Astrocyte of the spinal cord (primary cell): Measurements from ENCODE around the gene PYY.

ENCODE experiments used
- DNase-seq: peaks from one replicate; pipeline ENCODE4 v3.0.0; 2011; ENCODE audit warnings: low read depth, low spot score
- H3K4me3 ChIP-seq: 2 replicates; pipeline ENCODE4 v1.5.1; 2011; ENCODE audit warnings: low read depth, mild to moderate bottlenecking, low read length, moderate library complexity
- CTCF ChIP-seq: IDR thresholded peaks from 2 replicates; pipeline ENCODE4 v1.5.1; 2012; ENCODE audit warnings: low read depth, mild to moderate bottlenecking, low read length, inconsistent platforms
- in situ Hi-C: cut with HindIII; loops from 2 replicates; pipeline ENCODE4 v1.10.0; 2017; ENCODE audit warnings: low sequenced_read_pairs

PYY gene

GRCh38 chr17:43916385-43916784 lies 37.4 kb downstream of the PYY start:
- DNase-seq: no peak
- TF ChIP-seq CTCF: no peak
- H3K4me3 ChIP-seq: no peak overlapping the region
- in situ Hi-C loops: no loop called here

DNA sequence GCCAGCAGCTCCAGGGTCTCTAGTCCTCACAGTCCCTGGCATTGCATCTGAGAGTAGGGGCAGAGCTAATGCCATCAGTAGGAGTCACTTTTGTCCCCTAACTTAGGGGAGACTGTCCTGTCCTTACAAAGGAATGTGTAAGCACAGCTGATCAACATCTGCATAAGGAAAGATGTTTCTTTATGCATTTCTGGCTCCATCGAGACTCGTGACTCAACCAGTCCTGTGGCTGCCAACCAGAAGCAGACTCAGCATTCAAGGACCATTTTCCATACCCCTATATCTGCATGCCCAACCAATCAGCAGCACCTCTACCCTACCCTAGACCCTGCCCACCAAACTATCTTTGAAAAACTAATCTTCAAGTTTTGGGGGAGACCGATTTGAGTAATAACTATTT lies 38.2 kb downstream of the PYY start:
- no peak overlapping the region for H3K4me3 ChIP-seq
- no peak for DNase-seq
- in situ Hi-C loops: no loop called here
- TF ChIP-seq CTCF: no peak

- TF ChIP-seq CTCF: no peak
- in situ Hi-C loops: no loop called here
- H3K4me3 ChIP-seq: no peak overlapping the region
- no peak for DNase-seq
Observed at GRCh38 chr17:43914451-43914850, 39.3 kb downstream of the PYY start.

- TF ChIP-seq CTCF: no peak
- DNase-seq: no peak
- H3K4me3 ChIP-seq: no peak overlapping the region
- in situ Hi-C loops: no loop called here
Observed at GRCh38 chr17:43913584-43913983, 40.2 kb downstream of the PYY start.

GRCh38 chr17:43912635-43913304 lies 41.0 kb downstream of the PYY start:
- no peak for DNase-seq
- in situ Hi-C loops: no loop called here
- no peak overlapping the region for H3K4me3 ChIP-seq

DNA sequence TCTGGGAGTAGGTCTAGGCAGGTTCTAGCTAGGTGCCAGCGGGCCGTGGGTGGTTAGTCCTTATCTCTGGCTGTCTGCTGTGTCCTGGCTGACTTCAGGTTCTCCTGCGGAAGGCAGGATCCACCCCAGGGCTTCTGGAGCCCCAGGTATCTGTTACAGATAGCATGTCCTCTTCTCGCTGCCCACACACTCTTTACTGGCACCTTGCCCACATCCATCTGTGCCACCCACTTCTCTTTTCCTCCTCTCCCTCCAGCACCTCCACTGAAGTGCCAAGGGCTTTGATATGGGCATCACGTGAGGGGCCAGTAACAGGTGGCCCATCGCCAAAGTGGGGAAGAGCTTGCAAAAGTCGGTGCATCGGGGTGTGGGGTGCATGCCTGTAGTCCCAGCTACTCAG lies 41.8 kb downstream of the PYY start:
- no peak for DNase-seq
- TF ChIP-seq CTCF: no peak
- in situ Hi-C loops: no loop called here
- H3K4me3 ChIP-seq: no peak overlapping the region

More at GRCh38 chr17:43912635-43913304, 41.0 kb downstream of the PYY start:
- no peak for TF ChIP-seq CTCF
